ENCODE measurements around the gene CELSR1.

DNA sequence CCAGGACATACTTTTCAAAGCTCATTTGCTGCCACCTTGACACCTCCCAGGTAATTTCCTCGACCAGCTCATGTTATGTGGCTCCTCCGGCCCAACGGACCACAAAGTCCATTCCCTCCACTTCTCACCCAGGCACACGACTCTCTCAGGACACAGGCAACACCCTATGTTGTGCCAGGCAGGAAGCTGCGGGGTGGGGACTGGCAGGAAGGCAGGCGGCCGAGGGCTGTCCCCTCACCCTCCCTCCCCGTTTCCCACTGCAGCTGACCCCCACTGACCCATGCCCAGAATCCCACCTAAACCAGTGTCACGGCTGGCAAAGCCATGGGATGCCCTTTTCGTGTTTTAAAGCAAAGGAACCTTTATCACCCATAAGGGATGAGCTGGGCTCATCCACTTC lies 20.8 kb downstream of the CELSR1 start:
- TF ChIP-seq, protein P1, sequence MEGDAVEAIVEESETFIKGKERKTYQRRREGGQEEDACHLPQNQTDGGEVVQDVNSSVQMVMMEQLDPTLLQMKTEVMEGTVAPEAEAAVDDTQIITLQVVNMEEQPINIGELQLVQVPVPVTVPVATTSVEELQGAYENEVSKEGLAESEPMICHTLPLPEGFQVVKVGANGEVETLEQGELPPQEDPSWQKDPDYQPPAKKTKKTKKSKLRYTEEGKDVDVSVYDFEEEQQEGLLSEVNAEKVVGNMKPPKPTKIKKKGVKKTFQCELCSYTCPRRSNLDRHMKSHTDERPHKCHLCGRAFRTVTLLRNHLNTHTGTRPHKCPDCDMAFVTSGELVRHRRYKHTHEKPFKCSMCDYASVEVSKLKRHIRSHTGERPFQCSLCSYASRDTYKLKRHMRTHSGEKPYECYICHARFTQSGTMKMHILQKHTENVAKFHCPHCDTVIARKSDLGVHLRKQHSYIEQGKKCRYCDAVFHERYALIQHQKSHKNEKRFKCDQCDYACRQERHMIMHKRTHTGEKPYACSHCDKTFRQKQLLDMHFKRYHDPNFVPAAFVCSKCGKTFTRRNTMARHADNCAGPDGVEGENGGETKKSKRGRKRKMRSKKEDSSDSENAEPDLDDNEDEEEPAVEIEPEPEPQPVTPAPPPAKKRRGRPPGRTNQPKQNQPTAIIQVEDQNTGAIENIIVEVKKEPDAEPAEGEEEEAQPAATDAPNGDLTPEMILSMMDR (IDR thresholded peaks at IDR 0.05) = no peak
- no peak for TF ChIP-seq POLR2A (IDR thresholded peaks at IDR 0.05)

Measured in lower leg skin (tissue), 3 donors.